GM12873 (cell line): ENCODE data around the gene LRRC8E.
A peak's percentile ranks its signal among the peaks of the same experiment; 100 is the strongest.

ENCODE experiments used
- CTCF ChIP-seq: IDR thresholded peaks from 2 replicates; pipeline ENCODE4 v1.5.1; 2012; ENCODE audit warnings: low read depth, mild to moderate bottlenecking, moderate library complexity, low read length, control low read depth; ENCODE audit not compliant: insufficient read depth; ENCODE audit errors: missing control alignments

The LRRC8E gene

GRCh38 chr19:7867092-7867844 is 21.0 kb upstream of the LRRC8E start:
- TF ChIP-seq CTCF: no peak

GRCh38 chr19:7868326-7868670 is 20.0 kb upstream of the LRRC8E start:
- TF ChIP-seq CTCF: no peak

DNA sequence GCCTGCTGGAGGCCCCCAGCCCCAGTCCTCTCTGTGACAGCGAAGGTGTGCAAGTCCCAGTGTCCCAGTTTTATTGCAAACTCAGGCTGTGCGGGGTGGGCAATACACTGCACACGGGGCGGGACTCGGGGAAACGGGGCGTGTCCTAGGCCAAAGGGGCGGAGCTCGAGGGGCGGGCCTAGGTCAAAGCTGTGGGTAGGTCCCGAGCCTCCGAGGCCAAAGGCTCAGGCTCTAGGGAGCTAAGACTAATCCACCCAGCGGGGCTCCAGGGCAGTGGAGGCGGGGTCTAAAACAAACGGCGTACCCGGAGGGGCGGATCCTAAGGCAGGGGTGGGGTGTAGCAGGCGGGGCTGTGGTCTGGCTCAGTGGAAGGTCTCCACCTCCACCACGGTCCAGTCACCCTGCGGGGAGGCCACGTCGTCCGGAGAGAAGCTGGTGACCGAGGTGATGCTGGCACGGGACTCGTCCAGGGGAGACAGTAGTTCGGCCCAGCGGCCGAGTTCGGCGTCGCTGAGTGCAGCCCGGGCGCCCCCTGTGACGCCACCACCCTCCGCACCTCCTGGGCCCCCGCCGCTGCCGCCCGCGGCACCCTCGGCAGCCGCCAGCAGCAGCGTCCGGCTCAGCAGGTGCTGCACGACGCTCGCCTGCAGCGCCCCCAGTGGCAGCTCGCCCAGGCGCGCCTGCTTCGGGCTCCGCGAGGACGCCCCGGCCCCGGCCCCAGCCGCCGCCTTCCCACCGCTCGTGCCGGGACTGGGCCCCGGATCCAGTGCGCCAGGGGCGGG is 19.4 kb upstream of the LRRC8E start:
- peak; percentile 75 for TF ChIP-seq CTCF

GRCh38 chr19:7869453-7869909 is 18.8 kb upstream of the LRRC8E start:
- no peak for TF ChIP-seq CTCF

DNA sequence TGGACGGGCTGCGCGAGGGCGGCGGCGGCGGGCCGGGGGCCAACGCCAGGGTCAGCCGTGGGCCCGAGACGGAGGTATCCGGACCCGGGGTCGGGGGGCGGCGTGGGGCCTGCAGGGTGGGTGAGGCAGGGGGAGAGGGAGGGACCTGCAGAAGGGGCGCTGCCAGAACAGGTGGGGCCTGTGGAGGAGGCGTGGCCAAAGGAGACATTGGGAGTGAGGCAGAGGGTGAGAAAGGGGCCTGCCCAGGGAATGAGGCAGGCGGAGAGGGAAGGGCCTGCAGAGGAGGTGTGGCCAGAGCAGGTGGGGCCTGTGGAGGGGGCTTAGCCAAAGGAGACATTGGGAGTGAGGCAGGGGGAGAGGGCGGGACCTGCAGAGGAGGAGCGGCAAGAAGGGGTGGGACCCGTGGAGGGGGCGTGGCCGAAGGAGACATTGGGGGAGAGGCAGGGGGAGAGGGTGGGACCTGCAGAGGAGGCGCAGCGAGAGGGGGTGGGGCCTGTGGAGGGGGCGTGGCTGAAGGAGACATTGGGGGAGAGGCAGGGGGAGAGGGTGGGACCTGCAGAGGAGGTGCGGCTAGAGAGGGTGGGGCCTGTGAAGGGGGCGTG is 18.3 kb upstream of the LRRC8E start:
- TF ChIP-seq CTCF: no peak

GRCh38 chr19:7870571-7871436 is 17.5 kb upstream of the LRRC8E start:
- no peak for TF ChIP-seq CTCF
